Stomach smooth muscle (tissue), 2 donors: ENCODE data around the gene TSR3.

ENCODE experiments used
- H3K27ac ChIP-seq: one replicate; pipeline ENCODE4 v1.7.0; 2013; ENCODE audit warnings: mild to moderate bottlenecking, low read length, inconsistent platforms
- H3K27me3 ChIP-seq, 2 donors: one replicate each; pipeline ENCODE4 v1.7.0; 2013; ENCODE audit warnings: low read length in 2 of 2; ENCODE audit not compliant: insufficient read depth in 2 of 2, control insufficient read depth in 1 of 2
- H3K36me3 ChIP-seq, 2 donors: one replicate each; pipeline ENCODE4 v1.7.0; 2013; ENCODE audit warnings: low read length in 2 of 2; ENCODE audit not compliant: control insufficient read depth in 2 of 2, insufficient read depth in 2 of 2
- H3K4me1 ChIP-seq: one replicate; pipeline ENCODE4 v1.7.0; 2013; ENCODE audit warnings: low read length; ENCODE audit not compliant: control insufficient read depth, insufficient read depth
- H3K4me3 ChIP-seq, 2 donors: one replicate each; pipeline ENCODE4 v1.7.0; 2013; ENCODE audit warnings: low read length in 2 of 2
- H3K9ac ChIP-seq, 2 donors: one replicate each; pipeline ENCODE4 v1.7.0; 2013; ENCODE audit warnings: low read length in 2 of 2, mild to moderate bottlenecking in 1 of 2
- H3K9me3 ChIP-seq, 2 donors: one replicate each; pipeline ENCODE4 v1.7.0; 2013; ENCODE audit warnings: low read length in 2 of 2; ENCODE audit not compliant: control insufficient read depth in 2 of 2
- donor health status: healthy.
- donor health status: Pancreatic carcinoma.

The TSR3 gene

GRCh38 chr16:1320097-1320496, 31.6 kb downstream of the TSR3 start:
- Histone ChIP-seq H3K9ac (no peak overlapping the region), H3K36me3 (peaks cover 61 to 63% of the 10 kb centered on the region in 2 donors), H3K4me3 (no peak overlapping the region), H3K27ac (no peak overlapping the region), H3K4me1 (no peaks in the 10 kb centered on the region), H3K9me3 (no peaks in the 10 kb centered on the region), H3K27me3 (no peaks in the 10 kb centered on the region)

DNA sequence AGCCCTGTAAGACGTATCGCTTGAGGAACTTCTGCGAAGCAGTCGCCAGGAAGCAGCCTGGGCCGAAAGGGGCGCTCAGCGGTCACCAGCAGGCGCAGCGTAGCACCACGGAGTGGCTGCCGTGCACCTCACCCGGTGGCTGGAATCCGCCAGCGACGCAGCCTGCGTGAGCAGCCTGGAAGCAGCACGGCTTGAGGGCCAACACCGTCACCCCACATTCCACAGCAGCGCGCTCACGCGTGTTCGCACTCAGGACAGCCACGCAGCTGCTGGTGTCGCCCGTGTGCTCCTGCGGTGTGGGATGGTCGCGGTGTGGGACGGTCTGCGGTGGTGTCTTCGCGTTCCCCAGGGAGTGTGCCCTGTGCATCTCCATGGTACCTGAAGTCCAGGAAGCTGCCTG, 32.6 kb downstream of the TSR3 start:
- no peak overlapping the region for H3K4me3 ChIP-seq
- no peak overlapping the region for H3K9ac ChIP-seq
- peaks cover under 1% of the 10 kb centered on the region for H3K4me1 ChIP-seq
- no peak overlapping the region for H3K27ac ChIP-seq
- H3K27me3 ChIP-seq: no peaks in the 10 kb centered on the region
- H3K9me3 ChIP-seq: no peaks in the 10 kb centered on the region
- peaks cover 60 to 66% of the 10 kb centered on the region in 2 donors for H3K36me3 ChIP-seq

DNA sequence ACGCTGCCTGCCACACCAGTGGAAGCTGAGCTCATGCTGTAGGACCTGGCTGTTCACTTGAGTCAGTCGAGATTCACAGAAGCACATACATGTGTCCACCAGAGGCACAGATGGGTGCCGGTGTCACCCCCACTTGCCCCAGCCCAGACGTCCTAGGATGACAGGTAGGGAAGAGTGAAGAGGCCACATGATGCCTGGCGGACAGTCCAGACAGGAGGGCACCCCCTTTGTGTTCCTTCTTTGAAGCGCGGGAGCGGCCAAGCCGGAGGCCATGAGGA, 33.5 kb downstream of the TSR3 start:
- H3K36me3 ChIP-seq: peaks cover 56 to 64% of the 10 kb centered on the region in 2 donors
- no peaks in the 10 kb centered on the region for H3K9me3 ChIP-seq
- H3K9ac ChIP-seq: no peak overlapping the region
- H3K27ac ChIP-seq: no peak overlapping the region
- peaks cover 7% of the 10 kb centered on the region for H3K4me1 ChIP-seq
- no peaks in the 10 kb centered on the region for H3K27me3 ChIP-seq
- no peak overlapping the region for H3K4me3 ChIP-seq

- peaks cover 13% of the 10 kb centered on the region for H3K4me1 ChIP-seq
- H3K27ac ChIP-seq: no peak overlapping the region
- H3K27me3 ChIP-seq: no peaks in the 10 kb centered on the region
- no peak overlapping the region for H3K4me3 ChIP-seq
- H3K9me3 ChIP-seq: no peaks in the 10 kb centered on the region
- H3K9ac ChIP-seq: no peak overlapping the region
- H3K36me3 ChIP-seq: peaks cover 55 to 66% of the 10 kb centered on the region in 2 donors
These were observed 34.0 kb downstream of the TSR3 start for GRCh38 chr16:1317479-1318267.

GRCh38 chr16:1316033-1316405, 35.7 kb downstream of the TSR3 start:
- H3K4me3 ChIP-seq: no peak overlapping the region
- peaks cover 55 to 65% of the 10 kb centered on the region in 2 donors for H3K36me3 ChIP-seq

DNA sequence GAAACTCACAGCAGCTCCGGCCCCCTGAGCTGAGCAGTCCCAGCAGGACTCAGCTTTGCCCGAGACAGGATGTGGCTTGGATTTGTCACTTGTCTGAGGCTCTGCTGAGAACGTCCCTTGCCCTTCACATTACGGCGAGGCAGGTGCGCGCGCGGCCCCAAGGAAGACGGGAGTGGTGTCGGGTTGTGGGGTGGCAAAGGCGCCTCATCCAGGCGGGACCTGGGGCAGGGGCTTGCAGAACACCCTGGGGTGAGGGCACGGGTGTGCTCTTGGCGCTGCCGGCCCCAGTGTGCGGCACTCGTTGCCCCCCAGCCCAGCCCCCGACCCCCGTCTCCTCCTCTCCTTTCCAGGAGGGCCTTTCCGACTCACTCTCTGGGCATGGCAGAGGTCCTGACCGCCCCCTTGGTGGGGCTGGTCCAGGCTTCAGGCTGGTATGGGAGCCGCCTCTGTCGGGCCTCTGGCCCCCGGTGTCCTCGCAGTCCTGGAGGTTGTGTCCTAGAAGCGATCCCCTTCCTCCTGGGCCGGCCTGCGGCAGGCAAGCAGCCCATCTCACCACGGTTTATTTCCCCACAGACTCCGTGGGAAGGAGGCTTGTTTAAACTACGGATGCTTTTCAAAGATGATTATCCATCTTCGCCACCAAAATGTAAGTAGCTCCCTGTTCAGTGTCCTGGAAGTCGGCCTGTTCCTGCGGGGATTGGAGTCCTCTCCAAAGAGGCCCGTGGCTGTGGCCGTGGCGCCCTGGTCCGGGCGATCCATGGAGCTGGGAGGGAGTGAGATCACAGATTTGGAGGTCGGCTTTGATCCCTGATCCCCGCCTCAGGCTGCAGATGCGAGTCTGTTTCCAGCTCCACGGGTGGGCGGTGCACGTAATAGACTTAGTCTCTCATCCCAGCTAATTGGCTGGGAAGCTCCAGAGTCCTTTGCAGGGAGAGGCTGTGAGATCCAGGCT, 36.3 kb downstream of the TSR3 start:
- Histone ChIP-seq H3K4me1 (peaks cover 35% of the 10 kb centered on the region), H3K36me3 (peaks cover 49 to 59% of the 10 kb centered on the region in 2 donors), H3K9ac (no peak overlapping the region), H3K27ac (no peak overlapping the region), H3K27me3 (no peaks in the 10 kb centered on the region), H3K9me3 (no peaks in the 10 kb centered on the region), H3K4me3 (no peak overlapping the region)

More at GRCh38 chr16:1316033-1316405, 35.7 kb downstream of the TSR3 start:
- Histone ChIP-seq H3K27ac (no peak overlapping the region), H3K27me3 (no peaks in the 10 kb centered on the region), H3K4me1 (peaks cover 29% of the 10 kb centered on the region), H3K9ac (no peak overlapping the region), H3K9me3 (no peaks in the 10 kb centered on the region)

DNA sequence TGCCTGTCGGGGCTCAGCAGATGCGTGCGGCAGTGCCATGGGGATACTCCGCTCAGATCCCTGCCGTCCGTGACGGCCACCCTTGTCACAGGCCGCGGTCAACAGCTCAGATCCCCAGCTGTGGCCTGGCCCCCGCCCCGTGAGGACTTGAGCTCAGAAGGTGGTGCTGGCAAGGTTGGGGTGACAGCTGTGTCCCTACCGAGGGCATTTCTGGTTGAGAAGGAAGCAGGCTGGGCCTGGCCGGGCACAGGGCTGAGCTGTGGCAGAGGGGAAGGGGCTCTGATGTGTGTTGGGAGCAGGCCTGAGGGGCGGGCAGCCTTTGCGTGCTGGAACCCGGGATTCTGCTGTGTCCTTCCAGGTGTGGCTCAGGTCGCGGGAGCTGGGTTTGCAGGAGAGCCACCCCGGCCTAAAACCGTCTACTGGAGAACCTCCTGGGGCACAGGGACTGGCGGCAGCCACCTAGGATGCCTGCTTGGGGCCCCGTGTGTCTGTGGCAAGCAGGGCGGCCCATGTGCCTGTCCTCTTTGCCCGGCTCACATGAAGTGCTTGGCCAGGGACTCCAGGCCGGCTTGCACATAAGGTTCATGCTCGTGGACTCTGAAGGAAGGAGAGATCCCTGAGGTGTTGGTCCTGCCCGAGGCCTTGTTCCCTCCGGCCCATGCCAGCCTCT, 37.1 kb downstream of the TSR3 start:
- Histone ChIP-seq H3K36me3 (peaks cover 41 to 50% of the 10 kb centered on the region in 2 donors), H3K9me3 (no peaks in the 10 kb centered on the region), H3K4me3 (no peak overlapping the region), H3K27ac (no peak overlapping the region), H3K4me1 (peaks cover 35% of the 10 kb centered on the region), H3K9ac (no peak overlapping the region), H3K27me3 (no peaks in the 10 kb centered on the region)

DNA sequence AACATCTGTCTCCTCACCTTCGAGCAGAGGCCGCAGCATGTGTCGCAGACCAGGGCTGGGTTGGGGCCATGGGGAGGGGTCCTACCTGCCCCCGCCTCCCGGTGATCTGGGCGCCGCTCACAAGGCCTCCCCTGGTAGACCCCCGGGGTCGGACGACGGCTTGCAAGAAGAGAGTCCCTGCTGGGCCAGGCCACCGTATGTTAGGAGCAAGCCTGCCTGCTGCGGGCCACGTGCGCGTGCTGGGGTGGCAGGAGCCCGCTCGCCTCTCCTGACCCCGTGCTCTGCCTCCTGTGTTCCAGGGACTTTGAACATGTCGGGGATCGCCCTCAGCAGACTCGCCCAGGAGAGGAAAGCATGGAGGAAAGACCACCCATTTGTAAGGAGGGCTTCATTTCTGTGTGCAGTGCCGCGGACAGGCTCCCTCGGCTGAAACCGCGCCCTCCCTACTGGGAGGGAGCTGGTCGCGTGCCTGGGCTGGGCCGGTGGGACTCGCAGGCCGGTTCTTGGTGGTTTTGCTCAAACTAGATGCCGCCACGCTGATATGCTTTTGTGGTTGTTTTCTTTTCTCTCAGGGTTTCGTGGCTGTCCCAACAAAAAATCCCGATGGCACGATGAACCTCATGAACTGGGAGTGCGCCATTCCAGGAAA, 37.8 kb downstream of the TSR3 start:
- Histone ChIP-seq H3K9me3 (no peaks in the 10 kb centered on the region), H3K36me3 (peaks cover 34 to 43% of the 10 kb centered on the region in 2 donors), H3K27ac (no peak overlapping the region)

DNA sequence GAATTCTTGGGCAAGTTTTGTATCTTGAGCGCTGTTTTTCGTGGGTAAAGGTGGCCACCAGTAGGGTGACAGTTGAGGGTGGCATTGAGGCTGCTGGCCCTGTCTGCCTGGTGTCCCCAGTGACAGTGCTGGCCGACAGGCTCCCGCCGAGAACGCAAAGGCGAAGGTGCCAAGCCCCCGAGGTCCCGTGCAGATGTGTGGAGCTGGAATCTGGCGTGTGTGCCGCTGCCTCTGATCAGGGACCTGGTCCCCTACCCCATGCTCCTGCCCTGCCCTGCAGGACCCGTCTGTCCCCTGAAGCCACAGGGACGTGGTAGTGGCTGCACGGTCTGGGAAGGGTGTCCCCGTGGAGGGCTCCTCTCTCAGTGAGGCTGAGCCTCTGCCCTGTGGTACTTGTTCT, 38.8 kb downstream of the TSR3 start:
- H3K27ac ChIP-seq: no peak overlapping the region
- H3K36me3 ChIP-seq: peaks cover 25 to 35% of the 10 kb centered on the region in 2 donors
- H3K4me3 ChIP-seq: no peak overlapping the region
- no peaks in the 10 kb centered on the region for H3K9me3 ChIP-seq
- no peaks in the 10 kb centered on the region for H3K27me3 ChIP-seq
- H3K9ac ChIP-seq: no peak overlapping the region
- H3K4me1 ChIP-seq: peaks cover 35% of the 10 kb centered on the region

More for the DNA sequence above, 37.8 kb downstream of the TSR3 start:
- Histone ChIP-seq H3K4me3 (no peak overlapping the region), H3K27me3 (no peaks in the 10 kb centered on the region), H3K9ac (no peak overlapping the region), H3K4me1 (peaks cover 35% of the 10 kb centered on the region)

GRCh38 chr16:1312467-1312816, 39.2 kb downstream of the TSR3 start:
- no peaks in the 10 kb centered on the region for H3K27me3 ChIP-seq
- no peak overlapping the region for H3K27ac ChIP-seq
- peaks cover 35% of the 10 kb centered on the region for H3K4me1 ChIP-seq
- peaks cover 22 to 31% of the 10 kb centered on the region in 2 donors for H3K36me3 ChIP-seq
- peak overlapping the region in 1 of 2 donors; percentile 88 for H3K4me3 ChIP-seq
- H3K9me3 ChIP-seq: no peaks in the 10 kb centered on the region
- no peak overlapping the region for H3K9ac ChIP-seq
